T-helper 1 cell (primary cell): Measurements from ENCODE around the gene S100A8.
"Not testable (repeated sequence)": the region's sequence is repeated elsewhere in the genome, so short reads cannot be mapped to it uniquely, and the experiment has no call there.

Experiments used
- DNase-seq, 5 donors: peaks; one replicate each; pipeline ENCODE4 v3.0.0-alpha.2; 2012 to 2020
- total RNA-seq, 4 donors: gene quantifications; one replicate each; lab custom pipeline; 2026; lab: John Stamatoyannopoulos, UW

The S100A8 gene
- total RNA-seq = 0 to 2.6 (median 0.65) reads per million in 4 donors

DNA sequence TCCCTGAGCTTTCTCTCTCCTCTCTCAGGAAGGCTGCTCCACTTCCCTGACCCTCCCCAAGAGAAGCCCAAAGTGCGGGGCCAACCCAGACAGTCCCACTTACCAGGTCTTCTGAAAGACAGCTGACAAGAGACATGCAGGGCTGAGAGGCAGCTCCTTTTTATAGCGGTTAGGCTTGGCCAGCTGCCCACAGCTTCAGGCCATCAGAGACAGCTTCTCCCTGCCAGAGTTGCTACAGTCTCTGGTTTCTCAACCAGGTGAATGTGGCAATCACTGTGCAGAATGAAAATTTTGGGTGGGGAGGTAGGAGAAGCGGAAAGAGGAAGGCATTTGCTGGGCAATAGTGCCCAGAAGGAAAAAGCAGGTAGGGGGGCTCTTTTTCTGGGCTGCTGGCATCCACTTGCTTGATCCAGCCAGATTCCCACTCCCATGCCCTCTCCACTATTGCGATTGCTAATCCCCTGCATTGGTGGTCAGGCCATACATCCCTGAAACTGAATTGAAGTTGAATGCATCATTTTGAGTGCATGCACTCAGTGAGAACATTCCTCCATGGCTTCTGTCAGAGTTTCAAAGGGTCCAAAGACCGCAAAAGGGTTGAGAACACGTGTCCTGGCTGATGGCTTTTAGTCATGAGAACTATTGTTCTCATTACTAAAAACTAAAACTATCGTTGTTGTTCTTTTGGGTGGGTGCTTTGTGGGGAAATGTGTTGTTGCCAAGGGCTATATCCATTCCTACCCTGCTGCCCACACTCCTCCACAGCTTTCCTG lies at the start of gene S100A8:
Gene S100A8, minus strand, starts transcription at position 136 of the 773 bp plus-strand sequence. CDS start 538 bp downstream, outside the sequence.
- no peak for DNase-seq

DNA sequence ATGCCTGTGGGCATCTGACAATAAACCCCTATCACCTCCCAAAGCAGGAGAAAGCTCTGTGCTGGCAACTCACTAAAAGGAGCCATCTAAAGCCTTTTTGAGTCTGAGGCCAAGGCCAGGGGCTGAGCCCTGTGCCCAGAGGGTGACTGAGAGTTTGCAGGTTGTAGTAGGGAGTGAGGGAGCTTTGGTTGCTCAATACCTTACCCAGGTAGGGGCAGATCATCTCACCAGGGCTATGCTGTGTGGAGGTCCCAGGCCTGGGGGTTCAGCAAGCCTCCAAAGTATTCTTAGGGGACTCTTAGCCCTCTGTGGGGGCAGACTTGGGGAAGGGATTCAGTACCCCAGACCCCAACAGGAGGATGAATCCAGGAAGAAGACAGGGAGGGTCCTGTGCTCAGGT lies 48.4 kb upstream of the S100A8 start:
- DNase-seq = no peak

DNA sequence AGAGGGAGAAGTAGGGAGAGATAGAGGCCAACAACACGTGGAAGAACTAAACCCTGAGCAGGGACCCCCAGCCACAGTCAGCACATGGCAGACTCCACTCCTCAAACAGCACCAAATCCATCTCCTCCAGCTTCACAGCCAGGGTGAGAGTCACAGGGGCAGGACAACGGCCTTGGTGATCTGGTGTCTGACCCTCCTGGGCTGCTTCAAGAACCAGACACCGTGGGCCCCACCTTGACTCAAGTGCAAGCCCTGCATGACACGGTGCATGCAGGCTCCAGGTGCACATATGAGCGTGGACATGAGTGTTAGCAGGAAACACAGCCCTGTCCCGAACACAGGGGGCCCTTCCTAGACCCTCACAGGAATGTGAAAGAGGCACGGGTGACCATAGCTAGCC lies 47.7 kb upstream of the S100A8 start:
- DNase-seq = no peak

DNA sequence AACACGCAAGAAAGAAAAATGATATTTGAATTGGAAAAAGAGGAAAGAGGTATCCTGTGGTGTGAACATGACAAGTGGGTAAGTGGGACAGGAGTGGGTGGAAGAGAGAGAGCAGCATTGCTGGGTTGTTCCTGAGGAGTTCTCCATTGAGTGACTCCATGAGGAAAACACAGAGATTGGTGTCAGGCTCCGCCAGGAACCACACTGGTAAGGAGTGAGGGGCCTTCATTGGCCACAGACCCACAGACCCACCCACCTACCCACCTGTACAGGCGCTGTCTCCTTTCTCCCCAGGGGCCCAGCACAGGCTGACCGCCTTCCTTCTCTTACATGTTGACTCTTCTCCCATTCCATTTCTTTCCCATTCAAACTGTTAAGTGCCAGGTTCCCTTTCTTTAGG lies 46.4 kb upstream of the S100A8 start:
- DNase-seq = no peak

DNA sequence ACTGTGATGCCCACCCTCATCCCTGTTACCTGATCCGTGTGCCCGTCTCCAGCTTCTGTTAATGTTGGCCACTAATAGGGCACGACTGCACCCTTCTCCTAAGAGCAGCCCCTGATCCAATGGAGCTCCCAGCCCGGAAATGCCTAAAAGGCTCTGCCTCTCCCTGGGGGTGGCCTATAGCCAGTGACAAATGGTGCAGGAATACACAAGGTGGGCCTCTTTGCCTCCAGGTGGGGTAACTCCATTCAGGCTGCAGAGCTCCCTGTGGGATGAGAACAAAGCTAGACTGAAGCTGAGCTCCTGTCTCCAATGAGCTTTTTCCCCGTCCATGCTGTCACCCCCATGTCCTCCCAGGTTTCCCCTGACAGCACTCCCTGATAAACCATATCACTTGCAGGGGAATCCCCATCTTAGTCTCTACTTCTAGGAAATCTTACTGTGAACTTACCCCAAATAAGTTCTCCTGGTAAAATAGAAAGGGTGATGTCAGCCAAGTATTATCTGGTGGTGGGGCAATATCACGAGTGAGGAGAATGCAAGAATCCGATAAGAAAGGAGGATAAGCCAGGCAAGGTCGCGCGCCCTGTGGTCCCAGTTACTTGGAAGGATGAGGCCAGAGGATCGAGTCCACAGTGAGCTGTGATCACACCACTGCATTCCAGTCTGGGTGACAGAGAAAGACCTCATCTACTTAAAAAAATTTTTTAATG lies 44.0 kb upstream of the S100A8 start:
- DNase-seq = no peak

DNA sequence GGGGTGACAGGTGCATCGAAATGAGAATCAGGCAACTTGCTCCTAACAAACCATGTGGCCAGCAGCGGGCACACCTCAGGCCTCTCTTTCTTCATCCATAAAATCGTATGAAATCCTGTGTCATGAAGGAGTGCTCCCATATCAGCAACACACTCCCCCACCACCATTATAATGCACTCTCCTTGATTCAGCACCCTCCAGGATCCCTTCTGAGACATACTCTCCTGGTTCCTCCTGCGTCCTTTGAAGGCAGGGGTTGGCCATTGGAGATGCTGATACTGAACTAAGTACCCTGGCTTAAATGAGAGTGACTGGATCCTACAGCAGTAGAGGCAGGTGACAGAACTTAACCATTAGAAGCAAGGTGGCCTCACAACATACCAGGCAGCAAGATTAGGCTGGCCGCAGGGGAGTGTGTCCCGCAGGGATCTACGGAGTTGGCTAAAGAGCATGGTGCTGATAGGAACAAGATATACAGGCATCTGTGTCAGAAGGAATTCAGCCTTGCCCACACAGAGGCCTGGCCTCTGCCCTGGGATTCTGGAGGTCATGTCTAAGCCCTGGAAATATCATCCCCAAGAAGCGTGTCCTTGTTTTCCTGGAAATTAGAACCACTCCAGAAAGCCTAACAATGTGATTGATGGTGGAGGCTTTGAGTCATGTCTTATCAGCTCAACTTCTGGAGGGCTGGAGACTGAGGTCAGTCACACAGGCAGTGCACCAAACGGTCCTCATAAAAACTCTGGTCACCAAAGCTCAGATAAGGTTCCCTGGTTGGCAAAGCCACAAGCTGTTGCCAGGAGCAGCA lies 42.2 kb upstream of the S100A8 start:
- DNase-seq = no peak

DNA sequence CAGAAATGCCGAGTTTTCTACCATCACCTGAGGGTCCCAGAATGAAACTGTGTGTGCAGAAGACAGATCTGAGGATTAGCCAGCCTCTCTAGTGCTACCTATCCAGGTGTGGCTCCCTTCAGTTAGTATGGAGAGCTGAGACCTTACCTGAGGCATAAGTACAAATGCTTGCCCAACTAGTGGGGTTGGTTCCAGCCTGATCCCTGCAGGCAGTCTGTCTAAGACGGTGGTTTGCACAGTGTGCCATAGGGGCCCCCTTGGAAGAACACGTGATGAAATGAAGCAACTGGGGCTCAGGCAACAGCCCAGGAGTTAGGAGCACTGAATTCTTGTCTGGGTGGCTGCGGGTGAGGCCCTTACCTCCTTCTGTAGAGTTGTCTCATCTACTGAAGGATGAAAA lies 41.1 kb upstream of the S100A8 start:
- no peak for DNase-seq

DNA sequence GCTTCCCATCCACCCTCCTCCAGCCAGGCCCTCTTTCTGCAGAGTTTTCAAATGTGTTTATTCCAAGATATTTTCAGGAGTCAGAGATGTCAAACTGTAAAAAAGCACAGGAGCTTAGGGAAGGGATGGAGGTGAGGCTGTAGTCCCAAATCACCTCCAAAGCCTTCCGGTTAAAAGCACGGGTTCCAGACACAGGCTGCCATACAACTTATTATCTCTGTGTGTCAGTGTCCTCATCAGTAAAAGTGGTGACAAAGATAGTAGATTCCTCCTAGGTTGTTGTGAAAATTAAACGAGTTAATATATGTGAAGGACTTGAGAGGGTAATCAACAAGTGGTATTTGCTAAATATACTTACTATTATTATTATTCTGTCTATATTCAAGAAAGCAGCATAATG lies 40.6 kb upstream of the S100A8 start:
- no peak for DNase-seq

DNA sequence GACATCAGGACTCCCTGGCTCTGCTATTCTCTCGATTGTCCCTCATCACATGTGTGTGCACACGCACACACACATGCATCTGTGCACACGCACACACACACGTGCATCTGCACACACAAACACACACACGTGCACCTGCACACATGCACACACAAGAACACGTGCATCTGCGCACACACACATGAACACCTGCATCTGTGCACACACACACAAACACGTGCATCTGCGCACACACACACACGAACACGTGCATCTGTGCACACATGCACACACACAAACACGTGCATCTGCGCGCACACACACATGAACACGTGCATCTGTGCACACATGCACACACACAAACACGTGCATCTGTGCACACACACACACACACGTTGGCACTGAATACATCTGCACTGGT lies 40.1 kb upstream of the S100A8 start:
- DNase-seq = no peak

DNA sequence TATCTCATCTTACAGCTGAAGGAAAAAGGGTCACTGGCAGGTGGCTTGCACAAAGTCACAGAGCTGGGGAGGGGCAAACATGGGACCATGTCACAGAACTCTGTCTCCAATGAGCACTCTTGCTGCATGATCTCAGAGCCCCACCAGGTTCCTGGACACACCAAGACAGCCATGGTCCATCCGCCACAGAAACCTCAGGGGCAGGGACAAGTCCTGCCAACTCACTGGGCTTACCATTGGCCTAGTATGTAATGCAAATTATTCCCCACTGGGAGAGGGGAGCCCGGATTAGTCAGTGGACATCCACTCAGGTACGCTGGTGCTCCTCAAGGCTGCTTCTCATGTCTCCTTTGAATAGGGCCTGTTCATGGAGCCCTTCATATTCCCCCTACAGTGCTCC lies 39.7 kb upstream of the S100A8 start:
- no peak for DNase-seq

DNA sequence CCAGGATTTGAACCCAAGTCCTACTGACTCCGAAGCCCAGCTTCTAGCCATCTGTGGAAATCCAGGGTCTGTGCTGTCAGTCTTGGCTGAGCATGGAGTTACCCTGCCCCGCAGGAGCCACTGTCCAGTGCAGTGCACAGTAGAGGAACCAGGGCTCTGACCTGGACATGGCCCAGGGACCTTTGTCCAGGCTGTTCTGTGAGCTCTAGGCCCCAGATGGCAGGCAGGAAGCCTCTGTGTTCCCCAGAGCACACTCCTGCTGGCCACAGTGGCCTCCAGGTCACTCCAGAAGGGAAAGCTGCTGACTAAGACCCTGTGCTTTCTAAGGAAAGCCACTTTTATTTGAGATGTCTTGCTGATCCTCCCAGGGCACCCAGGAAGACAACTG lies 39.3 kb upstream of the S100A8 start:
- DNase-seq = no peak

DNA sequence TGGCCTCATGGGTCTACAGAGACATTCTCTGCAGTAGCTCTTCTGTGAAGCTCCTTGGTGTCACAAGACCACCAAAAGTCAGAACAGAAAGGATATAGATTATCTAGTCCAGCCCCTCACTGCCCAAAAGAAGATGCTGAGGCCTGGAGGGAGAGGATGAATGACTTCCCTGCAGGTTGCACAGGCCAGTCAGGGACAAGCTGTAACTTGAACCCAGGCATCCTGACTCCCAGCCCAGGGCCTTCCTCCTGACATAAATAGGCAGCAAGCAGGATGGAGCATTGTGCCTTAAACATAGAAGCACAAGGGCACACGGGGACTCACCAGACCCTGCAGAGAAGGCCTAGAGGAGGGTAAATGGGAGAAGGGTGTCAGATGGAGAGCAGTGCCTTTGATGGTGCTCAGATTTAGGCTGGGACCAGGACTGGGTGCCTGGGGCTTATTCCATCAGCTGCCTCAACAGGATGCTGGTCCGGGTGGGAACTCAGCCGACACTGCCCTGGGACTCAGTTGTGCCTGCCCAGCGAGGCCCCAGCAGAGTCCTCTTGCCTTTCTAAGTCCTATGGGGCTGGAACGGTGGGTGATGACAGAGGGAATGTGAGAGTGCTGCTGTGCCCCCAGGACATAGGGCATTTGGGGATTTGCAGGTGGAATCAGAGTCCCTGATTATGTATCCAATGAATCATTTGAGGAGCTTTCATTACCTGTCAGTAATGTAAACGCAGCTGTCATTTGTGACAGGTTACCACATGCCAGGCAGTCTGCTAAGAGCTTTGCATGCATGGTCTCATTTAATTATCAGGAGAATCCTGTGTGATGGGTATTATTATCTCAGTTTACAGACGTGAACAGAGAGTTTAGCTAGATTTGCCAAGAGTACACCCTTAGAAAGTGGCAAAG lies 38.6 kb upstream of the S100A8 start:
- no peak for DNase-seq

DNA sequence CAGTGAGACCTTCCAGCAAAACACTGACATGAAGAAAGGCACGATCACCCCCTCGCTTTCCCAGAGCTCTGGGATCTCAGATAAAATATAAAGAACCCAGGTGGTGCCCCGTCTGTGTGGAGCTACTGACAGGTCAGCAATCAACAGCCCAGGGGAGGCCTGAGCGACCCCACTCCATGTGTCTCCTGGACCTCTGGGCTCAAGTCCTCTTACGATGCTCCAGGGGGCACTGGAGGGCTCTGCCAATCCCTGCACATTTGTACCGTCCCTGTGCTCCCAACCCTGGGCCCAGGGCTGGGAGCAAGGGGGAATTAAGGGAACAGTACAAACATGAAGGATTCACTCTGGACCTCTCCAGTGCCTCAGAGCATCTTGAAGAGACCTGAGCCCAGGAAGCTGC lies 37.9 kb upstream of the S100A8 start:
- no peak for DNase-seq

DNA sequence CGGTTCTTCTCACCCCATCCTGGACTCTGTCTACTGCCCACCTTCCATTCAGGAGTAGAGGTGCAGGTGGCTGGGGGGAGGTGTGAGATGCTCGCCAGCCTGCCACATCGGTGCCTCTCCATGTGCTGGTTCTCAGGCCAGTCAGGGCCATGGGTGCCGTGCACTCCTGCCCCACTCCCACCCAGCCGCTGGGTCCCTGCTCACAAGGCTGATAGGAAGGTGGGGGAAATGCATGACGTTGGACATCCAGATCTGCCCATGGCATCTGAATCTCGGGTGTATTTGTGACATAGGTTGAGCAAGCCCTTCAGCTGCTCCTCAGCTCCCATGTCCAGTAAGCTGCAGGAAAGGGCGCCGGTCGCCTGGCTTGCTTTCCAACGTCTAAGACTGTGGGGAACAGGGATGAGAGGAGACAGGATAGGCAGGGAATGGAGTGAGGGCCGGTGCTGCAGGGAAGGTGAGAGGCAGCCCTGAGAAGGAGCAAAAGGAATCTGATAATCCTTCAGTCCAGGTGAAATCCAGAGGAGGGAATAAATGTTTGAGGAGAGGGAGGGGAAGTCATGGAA lies 37.3 kb upstream of the S100A8 start:
- no peak for DNase-seq

DNA sequence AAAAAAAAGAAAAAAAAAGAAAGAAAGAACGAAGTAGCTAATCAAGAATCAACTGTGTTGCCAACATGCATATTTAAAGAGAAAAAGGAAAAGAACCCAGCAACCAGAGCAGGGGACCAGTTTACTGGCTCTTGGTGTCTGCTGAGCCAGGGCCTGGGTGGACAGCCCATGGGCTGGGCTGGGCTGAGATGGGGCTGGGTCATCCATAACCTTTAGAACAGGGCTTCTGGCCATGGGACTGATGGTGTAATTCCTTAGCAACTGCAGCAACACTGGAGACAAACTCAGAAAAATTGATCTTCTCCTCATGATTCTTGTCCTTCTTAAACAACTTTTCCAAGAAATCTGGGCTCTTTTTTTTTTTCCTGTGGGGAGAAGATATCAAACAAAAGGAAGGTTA lies 35.9 kb upstream of the S100A8 start:
- no peak for DNase-seq

DNA sequence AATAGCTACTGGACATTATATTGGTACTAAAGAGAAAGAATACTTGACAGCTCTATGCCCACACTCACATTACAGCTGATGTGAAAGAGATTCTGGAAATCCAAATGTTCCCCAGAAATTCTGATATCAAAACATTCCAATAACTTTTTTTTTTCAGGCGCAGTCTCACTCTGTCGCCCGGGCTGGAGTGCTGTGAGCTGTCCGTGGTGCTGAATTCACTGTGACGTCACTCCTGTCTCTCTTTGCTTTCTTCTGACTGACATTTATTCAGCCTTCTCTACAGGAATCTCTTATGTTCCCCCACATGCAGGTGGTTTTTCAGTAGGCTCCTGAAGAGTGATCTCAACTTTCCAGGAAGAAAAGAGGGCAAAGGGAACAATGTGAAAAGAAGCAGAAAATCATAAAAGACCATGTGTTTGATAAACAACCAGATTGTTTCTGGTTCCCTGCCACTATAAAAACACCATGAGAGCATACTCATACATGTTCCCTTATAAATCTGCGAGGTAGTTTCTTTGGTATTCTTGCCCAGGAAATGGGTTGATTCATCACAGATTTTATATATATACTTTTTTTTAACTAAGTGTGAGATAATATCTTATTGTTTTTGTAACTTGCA lies 31.7 kb upstream of the S100A8 start:
- peak; percentile 21 to 67 (median 42) for DNase-seq

DNA sequence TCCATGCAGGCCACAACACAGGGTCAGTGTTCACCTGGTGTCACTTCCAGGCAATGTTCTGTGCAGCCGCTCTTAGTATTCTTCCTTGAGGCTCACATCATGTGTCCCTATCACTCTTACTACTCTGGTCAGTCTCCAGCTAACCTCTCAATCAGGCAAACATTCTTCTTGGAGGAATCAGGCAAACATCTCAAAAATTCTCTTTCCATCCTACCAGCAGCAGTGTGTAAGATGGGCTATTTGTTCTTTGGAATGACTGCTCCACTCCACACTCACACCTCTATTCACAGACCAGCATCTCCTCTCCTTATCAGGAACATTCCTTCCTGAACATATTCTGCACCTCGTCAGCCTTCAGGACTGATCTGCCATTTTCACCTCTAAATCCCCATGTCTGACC lies 29.4 kb upstream of the S100A8 start:
- DNase-seq = no peak

DNA sequence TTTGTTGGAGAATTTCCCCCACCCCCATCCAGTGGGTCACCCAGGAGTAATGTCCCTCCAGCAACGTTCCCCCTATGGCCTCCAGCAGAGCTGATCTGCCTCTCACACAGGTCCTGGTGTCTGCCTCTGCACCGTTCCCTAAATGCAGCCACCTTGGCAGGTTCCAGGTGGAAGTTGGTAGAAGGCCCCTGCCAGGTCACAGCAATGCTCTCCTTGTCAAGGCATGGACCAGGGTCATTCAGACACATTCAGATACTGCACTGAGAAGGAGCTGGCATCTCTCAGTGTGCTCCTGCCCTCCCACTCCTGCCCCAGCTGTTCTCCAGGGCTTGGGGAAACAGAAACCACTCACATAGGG lies 28.5 kb upstream of the S100A8 start:
- DNase-seq = not testable (repeated sequence)

DNA sequence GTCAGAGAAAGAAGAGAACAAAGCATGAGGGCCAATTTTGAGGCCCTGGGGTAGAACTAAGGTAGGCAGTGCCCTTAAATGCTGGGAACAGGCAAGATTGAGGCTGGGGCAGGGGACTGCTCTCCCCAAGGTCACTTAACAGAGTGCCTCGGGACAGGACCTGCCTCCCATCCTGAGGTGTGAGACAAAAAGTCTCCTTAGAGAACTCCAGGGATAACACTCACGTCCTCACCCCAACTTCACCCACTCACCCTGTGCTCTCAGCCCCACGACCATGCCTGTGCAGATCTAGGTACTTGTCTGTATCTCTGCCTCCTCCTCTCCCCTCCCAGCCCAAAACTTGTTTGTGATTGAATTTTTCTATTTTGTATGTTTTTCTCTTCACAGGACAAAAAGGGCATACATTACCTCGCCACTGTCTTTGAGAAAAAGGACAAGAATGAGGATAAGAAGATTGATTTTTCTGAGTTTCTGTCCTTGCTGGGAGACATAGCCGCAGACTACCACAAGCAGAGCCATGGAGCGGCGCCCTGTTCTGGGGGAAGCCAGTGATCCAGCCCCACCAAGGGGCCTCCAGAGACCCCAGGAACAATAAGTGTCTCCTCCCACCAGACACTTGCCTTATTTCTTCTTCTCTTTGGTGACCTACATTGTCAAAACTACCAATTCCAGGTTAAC lies 28.0 kb upstream of the S100A8 start:
- DNase-seq = not testable (repeated sequence)

DNA sequence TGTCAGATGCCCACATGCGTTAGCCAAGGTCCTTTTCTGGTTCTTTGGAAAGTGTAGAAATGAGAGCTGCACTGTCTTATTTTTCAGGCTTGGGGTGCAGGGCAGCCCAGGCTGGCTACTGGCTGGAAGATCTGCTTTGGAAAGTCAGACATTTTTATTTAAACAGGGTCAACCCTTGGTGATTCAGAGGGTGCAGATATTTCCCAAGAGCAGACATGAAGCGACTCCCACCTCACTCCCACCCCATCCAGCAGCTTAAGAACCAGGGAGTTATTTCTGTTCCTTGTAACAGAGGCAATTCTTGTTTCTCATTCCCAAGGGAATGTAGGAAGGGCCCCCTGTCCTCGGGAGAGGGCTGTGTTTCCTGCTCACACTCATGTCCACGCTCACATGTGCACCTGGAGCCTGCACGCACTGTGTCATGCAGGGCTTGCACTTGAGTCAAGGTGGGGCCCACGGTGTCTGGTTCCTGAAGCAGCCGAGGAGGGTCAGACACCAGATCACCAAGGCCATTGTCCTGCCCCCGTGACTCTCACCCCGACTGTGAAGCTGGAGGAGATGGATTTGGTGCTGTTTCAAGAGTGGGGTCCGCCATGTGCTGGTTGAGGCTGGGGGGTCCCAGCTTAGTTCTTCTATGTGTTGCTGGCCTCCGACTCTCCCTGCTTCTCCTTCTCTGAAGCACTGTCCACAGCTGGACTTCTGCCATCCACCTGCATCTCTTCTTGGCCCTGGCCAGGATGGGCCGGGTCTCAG lies 26.4 kb upstream of the S100A8 start:
- DNase-seq = no peak
